Measurements from ENCODE around the gene ANKRD27.

DNA sequence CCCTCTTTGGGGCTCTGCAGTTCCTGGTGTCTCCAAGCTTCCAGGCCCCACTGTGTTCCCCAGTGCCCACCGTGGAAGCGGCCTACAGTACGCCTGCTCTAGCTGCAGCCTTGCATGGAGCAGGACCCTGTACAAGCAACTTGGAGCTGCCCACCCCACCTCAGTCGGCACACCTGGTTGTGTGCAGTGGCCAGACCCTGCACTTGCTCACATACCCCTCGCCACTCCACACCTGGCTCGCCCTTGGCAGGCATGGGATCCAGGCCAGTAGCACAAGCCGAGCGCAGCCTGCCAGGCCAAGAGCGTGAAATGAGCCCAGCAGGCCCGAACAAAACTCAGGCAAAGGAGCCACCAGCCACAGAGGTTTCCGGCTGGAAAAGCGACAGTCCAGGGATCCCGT, 36.4 kb downstream of the ANKRD27 start:
- TF ChIP-seq CTCF (IDR thresholded peaks at IDR 0.05) (no peak), POLR2A (IDR thresholded peaks at IDR 0.05) (no peak)
